A172 (cell line): ENCODE results near the gene METRN. TPM values are rescaled to one million over a fixed set of nuclear protein-coding genes. Genes with fewer than 3 reads are reported as not detected.

Experiments used
- DNase-seq: peaks from one replicate; pipeline ENCODE4 v3.0.0-alpha.2; 2015; ENCODE audit warnings: low spot score
- total RNA-seq: library from RNA; depleted of rRNA; stranded (reverse); fragments of >200 nt; shearing (Covaris generic); gene quantifications from 2 replicates; pipeline ENCODE4 v1.2.3, GENCODE V29; 2014

METRN gene
- total RNA-seq, 1 experiment from 2014 or later = 71.9 TPM

GRCh38 chr16:677316-678190 is 37.4 kb upstream of the METRN start:
- no peak for DNase-seq

DNA sequence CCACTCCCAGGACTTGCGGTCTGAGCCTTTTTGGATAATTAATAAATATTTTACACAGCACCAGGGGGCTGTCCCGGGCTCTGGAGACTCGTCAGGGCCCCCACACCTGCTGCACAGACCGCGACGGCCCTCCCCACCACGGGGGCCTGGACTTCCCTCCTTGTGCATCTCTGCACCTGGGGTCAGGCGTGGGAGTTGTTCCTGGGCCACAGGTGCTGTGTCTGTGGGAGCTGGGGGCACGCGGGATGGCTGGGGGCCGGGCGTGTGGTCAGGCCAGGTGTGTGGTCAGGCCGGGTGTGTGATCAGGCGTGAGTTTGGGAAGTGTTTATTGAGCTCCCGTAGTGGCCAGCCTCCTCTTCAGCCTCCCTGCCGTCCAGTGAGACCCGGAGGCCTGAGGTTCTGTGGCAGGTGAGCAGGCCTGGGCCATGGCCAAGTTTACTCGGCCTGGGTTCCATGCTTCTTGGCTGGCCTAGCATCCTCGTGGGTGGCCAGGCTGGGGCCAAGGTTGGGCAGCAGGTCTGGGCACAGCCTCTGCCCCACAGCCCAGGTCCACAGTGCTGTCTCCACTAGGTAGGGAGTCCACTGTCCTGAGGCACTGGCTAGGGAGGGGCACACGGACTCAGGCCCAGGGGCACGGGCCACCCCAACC is 36.6 kb upstream of the METRN start:
- DNase-seq = no peak

- no peak for DNase-seq
These were observed 35.8 kb upstream of the METRN start for GRCh38 chr16:678858-679813.

GRCh38 chr16:679814-680624 is 34.9 kb upstream of the METRN start, which contains the start of gene STUB1:
STUB1 (plus strand) TSS chr16:680410; CDS start chr16:680526, 116 bp downstream.
- peak; percentile 77 for DNase-seq

GRCh38 chr16:680625-680945 is 34.3 kb upstream of the METRN start:
- DNase-seq = no peak

- peak; percentile 30 for DNase-seq
These were observed 33.8 kb upstream of the METRN start for GRCh38 chr16:680967-681745.

DNA sequence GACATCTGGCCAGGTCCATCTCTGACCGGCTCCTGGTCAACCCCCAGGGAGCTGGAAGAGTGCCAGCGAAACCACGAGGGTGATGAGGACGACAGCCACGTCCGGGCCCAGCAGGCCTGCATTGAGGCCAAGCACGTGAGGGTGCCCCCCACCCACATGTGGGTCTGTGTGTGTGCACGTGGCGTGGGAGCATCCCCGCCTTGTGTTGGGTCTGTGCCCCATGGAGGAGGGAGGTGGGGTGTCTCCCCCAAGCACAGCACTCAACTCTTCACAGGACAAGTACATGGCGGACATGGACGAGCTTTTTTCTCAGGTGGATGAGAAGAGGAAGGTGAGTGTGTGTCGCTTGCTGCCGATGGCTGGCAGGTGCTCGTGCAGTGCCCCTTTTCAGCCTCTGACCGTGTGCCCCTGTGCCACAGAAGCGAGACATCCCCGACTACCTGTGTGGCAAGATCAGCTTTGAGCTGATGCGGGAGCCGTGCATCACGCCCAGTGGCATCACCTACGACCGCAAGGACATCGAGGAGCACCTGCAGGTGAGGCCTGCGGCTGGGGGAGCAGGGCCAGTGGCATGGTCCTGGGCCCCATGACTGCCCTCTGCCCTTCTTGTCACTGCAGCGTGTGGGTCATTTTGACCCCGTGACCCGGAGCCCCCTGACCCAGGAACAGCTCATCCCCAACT is 33.0 kb upstream of the METRN start:
- peak; percentile 65 for DNase-seq

GRCh38 chr16:682493-683395 is 32.2 kb upstream of the METRN start:
- no peak for DNase-seq

- no peak for DNase-seq
These were observed 31.4 kb upstream of the METRN start for GRCh38 chr16:683396-684070.

DNA sequence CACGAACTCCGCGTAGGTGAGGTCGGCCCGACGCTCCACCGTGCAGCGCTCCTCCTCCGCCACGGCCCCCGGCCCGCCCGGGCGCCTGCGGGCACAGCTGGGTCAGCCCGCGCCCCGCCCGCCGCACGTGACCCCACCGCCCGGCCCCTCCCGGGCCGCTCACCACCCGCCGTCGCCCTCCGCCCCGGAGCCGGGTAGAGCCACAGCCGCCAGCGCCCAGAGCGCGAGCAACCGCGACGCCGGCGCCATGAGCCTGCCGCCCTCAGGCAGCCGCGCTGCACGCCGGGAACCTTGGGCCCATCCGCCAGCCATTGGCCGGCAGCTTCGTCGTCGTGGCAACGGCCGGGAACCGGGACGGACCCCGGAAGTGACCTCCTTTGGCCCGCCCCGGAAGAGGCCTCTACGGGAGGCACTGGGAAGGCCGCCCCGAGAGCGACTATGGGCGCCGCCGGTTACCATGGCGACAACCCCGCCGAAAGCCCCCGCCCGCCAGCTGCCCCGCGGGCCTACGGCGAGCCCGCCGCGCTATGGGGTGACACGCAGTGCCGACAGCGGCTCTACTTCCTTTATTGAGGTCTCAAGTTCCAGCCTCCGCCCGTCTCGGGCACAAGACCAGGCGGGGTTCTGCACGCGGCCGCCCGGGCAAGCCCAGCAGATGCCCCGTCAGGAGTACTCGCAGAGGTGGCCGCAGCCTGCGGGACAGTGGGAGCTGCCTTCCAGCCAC is 30.7 kb upstream of the METRN start, which contains the start of gene JMJD8:
JMJD8 (minus strand) TSS at position 264 of the 724 bp plus-strand sequence; CDS start at position 249, 15 bp downstream.
- DNase-seq = no peak

- DNase-seq = no peak
These were observed 29.8 kb upstream of the METRN start for GRCh38 chr16:684961-685696.

DNA sequence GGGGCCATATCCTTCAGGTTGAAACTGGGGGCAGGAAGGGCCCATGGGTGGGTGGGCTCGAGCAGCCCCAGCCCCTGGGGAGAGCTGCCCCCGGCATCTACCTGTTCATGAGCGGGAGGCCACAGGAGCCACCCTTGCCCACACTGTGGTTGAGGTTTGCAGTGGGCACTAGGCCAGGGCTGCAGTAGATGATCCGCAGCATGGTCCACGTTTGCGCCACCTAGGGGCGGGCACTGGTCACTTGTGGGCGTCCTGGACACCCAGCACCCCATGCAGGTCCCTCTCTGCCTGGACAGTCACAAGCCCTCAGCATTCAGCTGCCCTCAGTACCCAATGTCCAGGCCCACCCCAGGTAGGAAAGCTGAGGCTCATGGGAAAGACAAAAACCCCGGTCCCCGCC is 29.0 kb upstream of the METRN start:
- peak; percentile 73 for DNase-seq

DNA sequence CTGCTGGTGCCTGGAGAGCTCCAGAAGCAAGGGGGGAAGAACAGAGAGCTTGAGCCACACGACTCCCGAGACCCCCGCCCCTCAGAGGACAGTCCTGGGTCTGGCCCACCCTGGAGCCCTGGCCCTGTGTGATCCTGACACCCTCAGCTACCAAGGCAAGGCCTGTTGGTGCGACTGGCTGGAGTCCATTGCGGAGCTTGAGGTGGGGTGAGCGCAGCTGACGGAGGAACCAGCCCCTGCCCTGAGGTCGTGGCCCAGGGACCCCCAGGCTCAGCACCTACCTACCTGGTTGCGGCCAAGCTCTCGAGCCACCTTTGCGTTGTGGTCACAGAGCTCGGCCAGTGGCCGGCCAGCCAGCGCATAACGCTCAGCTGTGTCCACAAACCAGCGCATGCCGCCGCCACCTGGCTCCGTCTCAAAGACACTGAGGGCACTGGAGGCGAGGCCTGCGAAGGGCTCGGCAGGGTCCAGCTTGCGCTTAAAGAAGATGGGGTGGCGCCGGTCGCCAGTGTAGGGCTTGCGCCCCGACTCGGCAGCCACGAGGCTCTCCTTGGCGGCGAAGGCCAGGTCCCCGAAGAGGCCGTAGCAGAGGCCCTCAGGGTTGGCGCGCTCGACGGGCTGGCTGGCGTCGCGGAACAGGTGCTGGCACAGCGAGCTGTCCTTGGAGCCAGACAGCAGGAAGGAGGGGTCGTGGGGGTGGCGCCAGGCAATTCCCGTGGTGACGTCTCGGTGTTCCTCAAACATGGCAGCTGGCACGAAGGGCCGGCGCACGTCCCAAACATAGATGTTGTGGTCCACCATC is 28.3 kb upstream of the METRN start:
- DNase-seq = no peak

GRCh38 chr16:687499-687898 is 27.4 kb upstream of the METRN start:
- no peak for DNase-seq

DNA sequence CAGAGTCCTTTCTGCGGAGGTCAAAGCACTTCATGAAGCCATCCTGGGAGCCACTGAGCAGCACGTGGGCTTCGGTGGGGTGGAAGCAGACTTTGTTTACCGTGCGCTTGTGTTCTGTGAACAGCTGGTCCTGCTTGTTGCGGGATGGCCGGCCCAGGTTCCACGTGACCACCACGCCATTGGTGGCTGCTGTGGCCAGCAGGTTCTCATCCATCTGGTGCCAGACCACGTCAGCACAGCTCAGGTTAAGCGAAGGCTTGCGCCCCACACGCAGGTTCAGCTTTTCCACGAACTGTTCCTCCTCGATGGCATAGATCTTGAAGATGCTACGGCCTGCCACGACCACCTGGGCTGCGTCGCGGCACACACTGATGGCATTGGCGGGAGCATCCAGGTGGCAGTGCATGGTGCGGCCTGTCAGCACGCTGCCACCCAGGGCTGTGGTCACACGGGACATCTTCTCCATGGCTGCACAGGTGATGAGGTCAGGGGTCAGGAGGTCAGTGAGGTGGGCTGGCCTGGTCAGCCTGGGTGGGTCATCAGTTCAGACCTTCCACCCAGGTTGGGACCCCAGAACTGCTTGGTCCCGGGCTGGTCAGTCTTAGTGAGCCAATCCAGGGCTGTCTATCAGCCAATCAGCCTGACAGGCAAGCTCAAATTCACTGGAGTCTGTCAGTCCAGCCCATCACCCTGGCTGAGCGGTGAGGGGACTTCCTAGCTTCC is 25.6 kb upstream of the METRN start:
- no peak for DNase-seq
